GM12873 (cell line): Measurements from ENCODE around the gene ADGRV1.

Source experiments
- CTCF ChIP-seq: IDR thresholded peaks from 2 replicates; pipeline ENCODE4 v1.5.1; 2012; ENCODE audit warnings: low read depth, mild to moderate bottlenecking, moderate library complexity, low read length, control low read depth; ENCODE audit not compliant: insufficient read depth; ENCODE audit errors: missing control alignments

ADGRV1 gene

GRCh38 chr5:91018200-91018599 lies 459.6 kb downstream of the ADGRV1 start:
- no peak for TF ChIP-seq CTCF

GRCh38 chr5:91018712-91019371 lies 460.2 kb downstream of the ADGRV1 start:
- TF ChIP-seq CTCF: no peak

GRCh38 chr5:91020065-91020800 lies 461.6 kb downstream of the ADGRV1 start:
- no peak for TF ChIP-seq CTCF

- no peak for TF ChIP-seq CTCF
Measured at GRCh38 chr5:91022518-91022917, 463.9 kb downstream of the ADGRV1 start.

GRCh38 chr5:91024206-91024605 lies 465.6 kb downstream of the ADGRV1 start:
- no peak for TF ChIP-seq CTCF

- no peak for TF ChIP-seq CTCF
Measured at GRCh38 chr5:91024727-91025126, 466.1 kb downstream of the ADGRV1 start.

GRCh38 chr5:91025449-91025848 lies 466.9 kb downstream of the ADGRV1 start:
- no peak for TF ChIP-seq CTCF
